ES-I3 (cell line): ENCODE data around the gene POLA1.
"Not testable (repeated sequence)": the region's sequence is repeated elsewhere in the genome, so short reads cannot be mapped to it uniquely, and the experiment has no call there.

ENCODE experiments used
- H3K36me3 ChIP-seq: 2 replicates; pipeline ENCODE4 v1.6.1; 2013; ENCODE audit warnings: mild to moderate bottlenecking, low read length, control low read depth, moderate library complexity; ENCODE audit not compliant: insufficient read depth
- H3K4me1 ChIP-seq: 2 replicates; pipeline ENCODE4 v1.6.1; 2013; ENCODE audit warnings: mild to moderate bottlenecking, control low read depth, low read length; ENCODE audit not compliant: insufficient read depth
- H3K9ac ChIP-seq: 2 replicates; pipeline ENCODE4 v1.6.1; 2013; ENCODE audit warnings: low read depth, mild to moderate bottlenecking, low read length, moderate library complexity
- H3K9me3 ChIP-seq: 2 replicates; pipeline ENCODE4 v1.6.1; 2013; ENCODE audit warnings: mild to moderate bottlenecking, low read length, moderate library complexity; ENCODE audit not compliant: control insufficient read depth, insufficient read depth

The POLA1 gene

DNA sequence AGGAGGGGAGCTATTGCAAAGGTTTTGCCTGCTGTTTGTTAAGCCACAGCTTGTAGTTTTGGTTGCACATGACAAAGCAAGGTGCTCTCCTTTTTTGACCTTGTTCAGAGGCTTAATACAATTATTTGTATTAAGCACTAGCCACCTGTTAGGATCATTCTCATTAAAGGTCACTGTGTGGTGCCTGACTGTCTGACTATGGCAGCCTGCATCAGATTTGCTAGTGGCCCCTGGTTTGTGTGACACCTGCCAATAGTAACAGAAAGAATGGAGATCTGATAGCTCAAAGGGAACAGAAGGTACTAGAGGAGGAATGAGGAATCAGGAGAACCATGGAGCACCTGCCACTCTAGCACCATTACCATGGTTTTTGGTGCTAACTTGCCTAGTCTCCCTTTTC lies 102.5 kb downstream of the POLA1 start:
- Histone ChIP-seq H3K36me3 (peaks cover 5% of the 10 kb centered on the region; the same call in 1 of the 2 replicates), H3K9me3 (no peaks in the 10 kb centered on the region), H3K4me1 (no peaks in the 10 kb centered on the region), H3K9ac (no peak overlapping the region)

DNA sequence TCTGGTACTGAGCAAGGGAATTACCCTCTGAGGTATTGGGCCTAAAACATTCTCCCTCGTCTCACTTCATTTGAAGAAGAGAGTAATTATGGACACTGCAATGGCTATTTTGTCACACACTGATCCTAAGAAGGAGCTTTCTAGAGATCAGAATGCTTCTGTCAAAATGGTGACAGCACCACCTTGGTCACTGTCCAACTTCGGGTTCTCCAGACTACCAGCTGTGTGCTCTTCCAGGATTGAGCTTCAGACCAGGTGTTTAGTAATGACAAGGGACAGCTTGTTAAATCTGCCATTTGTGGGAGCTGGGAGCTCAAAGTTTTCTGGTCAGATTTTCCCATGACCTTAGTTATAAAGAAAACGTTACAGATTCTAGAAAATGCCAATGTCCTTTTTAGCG lies 105.4 kb downstream of the POLA1 start:
- Histone ChIP-seq H3K4me1 (no peaks in the 10 kb centered on the region), H3K9ac (no peak overlapping the region), H3K9me3 (no peaks in the 10 kb centered on the region), H3K36me3 (peaks cover 5% of the 10 kb centered on the region; the same call in 1 of the 2 replicates)

DNA sequence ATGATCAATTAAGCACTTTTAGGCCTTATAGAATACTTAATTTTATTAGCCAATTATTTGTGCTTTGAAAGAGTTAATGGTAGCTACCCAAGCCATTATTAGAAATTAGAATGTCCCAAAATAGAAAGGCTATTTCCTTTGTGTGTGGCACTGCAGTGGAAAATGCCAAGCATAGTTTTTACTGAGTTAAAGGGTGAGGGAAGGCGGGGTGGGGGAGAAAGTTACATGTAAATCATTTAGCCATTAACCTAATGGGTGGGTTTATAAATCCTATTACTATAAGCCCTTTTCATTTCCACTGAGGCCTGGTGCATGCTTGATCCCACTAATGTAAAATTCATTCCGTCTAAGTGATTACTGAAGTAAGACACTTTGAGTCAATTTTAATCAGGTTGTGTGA lies 105.8 kb downstream of the POLA1 start:
- no peaks in the 10 kb centered on the region for H3K9me3 ChIP-seq
- H3K4me1 ChIP-seq, result no peaks in the 10 kb centered on the region
- H3K9ac ChIP-seq, result no peak overlapping the region
- peaks cover 5% of the 10 kb centered on the region; the same call in 1 of the 2 replicates for H3K36me3 ChIP-seq

DNA sequence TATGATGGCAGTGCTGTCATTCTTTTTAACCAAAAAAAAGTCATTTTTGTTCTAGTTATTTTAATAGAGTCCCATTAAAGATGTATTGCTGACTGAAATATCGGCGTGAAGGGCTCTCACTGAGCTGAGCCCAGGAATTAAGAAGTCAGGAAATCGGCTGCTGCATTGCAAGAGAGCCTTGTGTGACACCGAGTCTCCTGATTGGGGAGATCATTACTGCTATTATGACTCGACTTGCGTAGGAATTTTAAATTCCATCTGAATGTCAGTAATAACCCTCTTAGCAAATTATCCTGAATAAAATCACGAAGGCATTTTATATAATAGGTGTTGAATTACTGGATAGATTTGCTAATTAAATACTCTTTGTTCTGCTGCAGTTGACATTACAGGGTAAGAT lies 111.5 kb downstream of the POLA1 start:
- Histone ChIP-seq H3K36me3 (peaks cover 6% of the 10 kb centered on the region), H3K9me3 (no peaks in the 10 kb centered on the region), H3K9ac (no peak overlapping the region), H3K4me1 (no peaks in the 10 kb centered on the region)

DNA sequence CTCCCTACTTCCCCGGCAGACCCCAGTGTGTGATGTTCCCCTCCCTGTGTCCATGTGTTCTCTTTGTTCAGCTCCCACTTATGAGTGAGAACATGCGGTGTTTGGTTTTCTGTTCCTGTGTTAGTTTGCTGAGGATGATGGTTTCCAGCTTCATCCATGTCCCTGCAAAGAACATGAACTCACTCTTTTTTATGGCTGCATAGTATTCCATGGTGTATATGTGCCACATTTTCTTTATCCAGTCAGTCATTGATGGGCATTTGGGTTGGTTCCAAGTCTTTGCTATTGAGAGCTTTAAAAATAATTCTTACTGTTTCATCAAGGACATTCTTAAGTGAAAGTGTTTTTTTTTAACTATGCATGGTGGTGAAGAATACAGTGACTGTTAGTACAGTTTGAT lies 126.1 kb downstream of the POLA1 start:
- H3K9me3 ChIP-seq, H3K36me3 ChIP-seq, H3K9ac ChIP-seq, H3K4me1 ChIP-seq: not testable (repeated sequence)

DNA sequence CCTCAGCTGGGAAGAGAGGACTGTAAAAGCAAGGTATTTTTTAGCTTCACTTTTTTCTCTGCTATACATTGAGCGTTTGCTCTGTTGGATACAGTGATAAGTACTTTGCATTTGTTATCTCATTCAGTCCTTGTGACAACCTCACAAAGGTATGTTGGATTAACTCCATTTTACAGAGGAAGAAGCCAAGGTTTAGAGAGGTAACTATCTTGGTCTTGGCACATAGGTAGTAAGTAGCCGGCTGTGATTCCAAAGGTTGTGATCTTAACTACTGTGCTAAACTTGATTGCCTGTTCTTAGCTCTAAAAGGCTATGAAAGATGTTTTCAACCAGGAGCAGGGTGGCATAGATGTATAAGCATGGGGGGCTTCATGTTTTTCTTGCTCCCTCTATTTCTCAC lies 134.4 kb downstream of the POLA1 start:
- Histone ChIP-seq H3K36me3 (peaks cover 11% of the 10 kb centered on the region), H3K4me1 (no peaks in the 10 kb centered on the region), H3K9me3 (no peaks in the 10 kb centered on the region), H3K9ac (no peak overlapping the region)

DNA sequence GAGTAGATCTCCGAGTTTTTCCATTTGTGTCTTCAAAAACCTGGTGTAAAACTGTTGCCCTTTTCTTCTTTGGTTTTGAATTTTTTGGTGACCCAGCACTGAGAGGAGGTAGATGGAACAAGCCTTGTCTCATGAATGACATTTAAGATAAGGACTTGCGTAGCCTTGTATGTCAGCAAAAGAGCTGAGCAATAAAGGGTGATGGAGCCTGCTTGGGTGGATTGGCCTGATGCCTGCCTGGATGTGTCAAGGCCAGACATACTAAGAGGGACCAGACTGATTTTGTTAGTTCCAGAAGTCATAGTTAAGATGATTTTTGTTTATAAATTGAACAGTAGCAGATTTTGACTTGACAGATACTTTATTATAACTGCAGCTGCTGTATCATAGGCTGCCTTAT lies 134.9 kb downstream of the POLA1 start:
- H3K9me3 ChIP-seq, result no peaks in the 10 kb centered on the region
- H3K36me3 ChIP-seq, result peaks cover 11% of the 10 kb centered on the region
- no peaks in the 10 kb centered on the region for H3K4me1 ChIP-seq
- H3K9ac ChIP-seq, result no peak overlapping the region

DNA sequence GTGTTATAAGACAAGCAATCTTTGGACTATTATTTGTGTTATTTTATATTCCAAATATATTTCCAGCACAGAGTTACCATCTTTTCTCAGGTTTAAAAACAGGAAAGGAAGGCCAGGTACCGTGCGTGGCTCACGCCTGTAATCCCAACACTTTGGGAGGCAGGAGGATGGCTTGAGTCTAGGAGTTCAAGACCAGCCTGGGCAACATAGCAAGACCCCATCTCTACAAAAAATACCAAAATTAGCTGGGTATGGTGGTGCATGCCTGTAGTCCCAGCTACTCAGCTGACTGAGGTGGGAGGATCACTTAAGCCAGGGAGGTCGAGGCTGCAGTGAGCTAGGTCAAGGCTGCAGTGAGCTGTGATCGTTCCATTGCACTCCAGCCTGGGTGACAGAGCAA lies 140.0 kb downstream of the POLA1 start:
- H3K9ac ChIP-seq, result no peak overlapping the region
- H3K4me1 ChIP-seq, result 0 out of 2 replicates have a peak, but pooled peaks cover under 1% of the 10 kb centered on the region
- H3K9me3 ChIP-seq, result no peaks in the 10 kb centered on the region
- no peaks in the 10 kb centered on the region for H3K36me3 ChIP-seq

DNA sequence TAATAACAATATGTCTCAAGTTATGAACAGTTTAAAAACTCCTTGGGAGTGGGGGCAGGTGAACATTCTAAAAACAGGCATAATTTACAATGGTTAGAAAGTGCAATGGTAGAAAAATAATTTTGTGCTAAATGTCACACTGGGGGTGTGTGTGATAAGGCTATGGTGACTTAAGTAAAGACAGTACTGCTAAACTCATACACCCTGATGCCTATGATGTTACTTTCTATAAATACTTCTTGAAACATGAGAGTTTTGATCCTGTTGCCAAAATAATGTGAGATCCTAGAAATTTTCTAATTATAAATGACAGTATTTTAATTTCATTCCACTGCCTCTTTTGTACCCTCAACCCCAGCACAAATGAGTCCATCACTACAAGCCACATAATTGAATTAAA lies 144.2 kb downstream of the POLA1 start:
- Histone ChIP-seq H3K36me3 (no peaks in the 10 kb centered on the region; the same call in 1 of the 2 replicates), H3K9ac (no peak overlapping the region), H3K9me3 (no peaks in the 10 kb centered on the region), H3K4me1 (peaks cover 14% of the 10 kb centered on the region; the same call in 1 of the 2 replicates)

DNA sequence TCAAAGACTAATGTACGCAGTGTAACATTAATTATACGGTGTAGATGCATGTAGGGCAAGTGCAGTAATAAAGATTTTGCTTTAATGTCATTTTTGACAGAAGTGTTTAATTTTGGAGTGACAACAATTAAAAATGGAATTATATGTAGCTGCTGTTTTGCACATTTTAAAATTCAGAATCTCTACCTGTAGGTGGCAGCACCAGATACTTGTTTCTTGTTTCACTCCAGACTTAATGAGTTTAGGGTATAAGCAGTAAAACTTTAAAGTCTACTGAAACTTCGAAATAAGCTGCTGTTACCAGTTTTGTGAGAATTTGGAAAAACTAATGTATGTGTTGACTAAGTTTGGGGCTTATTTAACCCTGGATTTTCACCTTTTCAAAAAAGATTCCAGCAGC lies 144.9 kb downstream of the POLA1 start:
- H3K9ac ChIP-seq, result no peak overlapping the region
- H3K4me1 ChIP-seq, result peaks cover 14% of the 10 kb centered on the region; the same call in 1 of the 2 replicates
- H3K36me3 ChIP-seq, result no peaks in the 10 kb centered on the region; the same call in 1 of the 2 replicates
- H3K9me3 ChIP-seq, result no peaks in the 10 kb centered on the region

DNA sequence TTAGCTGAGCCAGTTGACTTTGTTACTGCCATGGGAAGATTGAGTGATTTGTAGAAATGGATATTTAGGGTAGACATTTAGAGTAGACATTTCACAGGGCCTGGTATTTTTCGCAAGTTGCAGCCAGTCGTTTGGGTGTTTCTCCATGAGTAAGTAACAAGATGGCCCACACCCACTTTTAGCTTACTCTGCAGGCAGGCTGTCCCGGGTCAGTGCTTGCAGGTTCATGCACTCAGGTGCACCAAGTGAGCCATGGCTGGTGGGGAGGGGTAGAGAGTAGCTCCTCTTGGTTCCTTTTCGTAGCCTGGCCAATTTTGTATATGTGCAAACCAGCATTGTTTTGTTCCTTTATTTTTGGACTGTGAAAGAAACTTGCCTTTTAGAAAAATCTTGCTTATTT lies 145.6 kb downstream of the POLA1 start:
- Histone ChIP-seq H3K4me1 (peaks cover 14% of the 10 kb centered on the region; the same call in 1 of the 2 replicates), H3K9ac (no peak overlapping the region), H3K9me3 (no peaks in the 10 kb centered on the region), H3K36me3 (no peaks in the 10 kb centered on the region; the same call in 1 of the 2 replicates)

DNA sequence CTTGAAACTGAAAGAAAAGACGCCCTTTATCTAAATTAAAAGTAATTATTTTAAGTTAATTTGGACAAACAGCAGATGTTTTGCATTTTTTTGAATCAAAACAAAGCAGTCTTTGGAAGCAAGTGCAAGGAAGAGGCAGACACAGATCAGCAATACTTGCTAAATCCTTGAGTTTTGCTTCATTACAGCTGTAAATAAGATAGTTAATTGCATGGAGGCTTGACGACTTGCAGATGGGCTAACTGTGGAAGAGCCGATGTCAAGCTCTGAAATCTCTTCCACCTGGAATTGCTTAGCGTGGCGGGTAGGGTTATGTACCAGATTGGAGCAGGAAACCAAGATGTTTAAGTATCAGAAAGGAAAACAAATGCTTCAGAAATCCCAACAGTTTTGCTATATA lies 148.8 kb downstream of the POLA1 start:
- Histone ChIP-seq H3K9me3 (no peaks in the 10 kb centered on the region), H3K9ac (no peak overlapping the region), H3K4me1 (peaks cover 14% of the 10 kb centered on the region; the same call in 1 of the 2 replicates), H3K36me3 (no peaks in the 10 kb centered on the region; the same call in none of the 2 replicates)

DNA sequence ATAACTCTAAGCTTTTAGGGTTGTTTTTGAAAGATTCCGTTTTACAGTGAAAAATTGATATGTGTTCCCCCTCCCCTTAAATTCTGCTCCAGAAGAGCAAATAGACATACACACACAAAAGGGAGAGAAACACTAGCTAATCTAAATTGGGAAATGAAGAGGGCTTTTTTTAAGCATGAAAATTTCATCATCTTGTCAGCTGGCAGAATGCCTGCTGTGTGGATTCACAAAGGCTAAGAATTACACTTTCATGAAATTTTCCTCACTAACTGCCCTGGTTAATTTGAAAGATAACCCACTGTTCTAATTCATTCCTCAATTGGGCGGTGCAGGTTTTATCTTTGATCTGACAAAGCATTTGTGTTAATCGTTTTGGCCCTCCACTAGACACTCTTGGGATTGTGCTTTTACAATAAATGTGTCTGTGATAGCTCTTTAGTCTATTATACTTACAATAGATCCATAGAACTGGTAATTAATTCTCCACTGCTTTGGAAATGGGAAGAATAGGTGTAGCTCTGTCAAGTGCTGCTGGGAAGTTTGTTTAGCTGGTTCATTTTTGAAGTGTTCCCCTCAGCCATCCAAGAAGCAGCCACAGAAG lies 152.9 kb downstream of the POLA1 start:
- H3K9me3 ChIP-seq, result no peaks in the 10 kb centered on the region
- peaks cover under 1% of the 10 kb centered on the region for H3K36me3 ChIP-seq
- H3K9ac ChIP-seq, result no peak overlapping the region; the same call in 1 of the 2 replicates
- H3K4me1 ChIP-seq, result peaks cover 5% of the 10 kb centered on the region; the same call in 1 of the 2 replicates

DNA sequence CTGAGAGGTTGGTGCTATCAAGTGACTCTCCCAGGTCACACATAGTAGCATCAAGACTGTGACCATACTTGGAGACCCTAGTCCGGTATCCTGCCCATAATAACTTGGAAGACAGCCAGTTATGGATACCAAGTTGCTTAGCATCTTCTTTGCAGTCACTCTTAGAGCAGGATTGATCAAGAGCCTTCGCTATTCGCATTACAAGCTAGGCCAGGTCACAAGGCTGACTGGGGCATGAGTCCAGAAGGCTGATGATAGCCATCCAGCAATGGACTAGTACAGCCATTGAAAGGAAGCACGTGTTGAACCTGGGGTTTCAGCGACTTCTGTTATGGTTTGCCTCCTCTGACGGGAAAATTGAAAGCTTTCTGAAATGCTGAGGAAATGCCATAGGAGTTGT lies 157.6 kb downstream of the POLA1 start:
- 0 out of 2 replicates have a peak, but pooled peaks cover 5% of the 10 kb centered on the region for H3K36me3 ChIP-seq
- H3K9ac ChIP-seq, result no peak overlapping the region
- H3K9me3 ChIP-seq, result no peaks in the 10 kb centered on the region
- H3K4me1 ChIP-seq, result no peaks in the 10 kb centered on the region; the same call in 1 of the 2 replicates

DNA sequence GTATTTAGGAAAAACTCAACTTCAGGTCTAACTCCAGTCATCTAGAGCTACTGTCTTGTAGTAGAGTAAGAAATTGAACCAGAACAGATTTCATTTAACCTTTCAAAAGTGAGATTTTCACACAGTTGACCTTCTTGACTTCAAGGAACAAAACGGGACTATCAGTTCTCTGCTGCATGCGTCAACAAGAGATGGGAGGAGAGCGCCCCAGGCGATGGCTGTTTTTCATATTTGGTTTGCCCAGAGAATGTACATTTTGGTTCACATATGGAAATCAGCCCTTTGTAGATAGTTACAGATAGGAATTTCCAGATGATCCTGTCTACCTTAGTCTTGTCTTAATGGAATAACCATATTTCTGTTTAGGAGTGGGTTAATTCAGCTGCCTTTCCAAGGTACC lies 158.1 kb downstream of the POLA1 start:
- Histone ChIP-seq H3K9ac (no peak overlapping the region), H3K9me3 (no peaks in the 10 kb centered on the region), H3K4me1 (no peaks in the 10 kb centered on the region), H3K36me3 (0 out of 2 replicates have a peak, but pooled peaks cover 5% of the 10 kb centered on the region)
